CD4-positive, CD25-positive, alpha-beta regulatory T cell (primary cell): Measurements from ENCODE around the gene HIBCH. TPM values are rescaled to one million over a fixed set of nuclear protein-coding genes. Genes with fewer than 3 reads are reported as not detected.
"Not testable (repeated sequence)": the region's sequence is repeated elsewhere in the genome, so short reads cannot be mapped to it uniquely, and the experiment has no call there.

ENCODE experiments used
- ATAC-seq, 2 donors: fragments of 150-1000 bp; cut with Tn5 transposase; one replicate each; pipeline ENCODE4 v1.10.0; 2021; ENCODE audit warnings: low read depth in 2 of 2, moderate number of reproducible peaks in 2 of 2, moderate library complexity in 1 of 2
- DNase-seq, 3 donors: peaks; one replicate each; pipeline versions ENCODE4 v3.0.0 to v3.0.0-alpha.2; 2012 to 2022; ENCODE audit warnings: mixed read lengths in 1 of 3
- H3K27ac ChIP-seq: one replicate; pipeline ENCODE4 v1.7.0; 2013; ENCODE audit warnings: mild to moderate bottlenecking, low read length; ENCODE audit not compliant: insufficient read depth, poor library complexity, severe bottlenecking
- H3K27me3 ChIP-seq: one replicate; pipeline ENCODE4 v1.7.0; 2013; ENCODE audit warnings: low read length; ENCODE audit not compliant: control insufficient read depth, insufficient read depth
- H3K36me3 ChIP-seq: one replicate; pipeline ENCODE4 v1.7.0; 2013; ENCODE audit warnings: mild to moderate bottlenecking, low read length, moderate library complexity; ENCODE audit not compliant: control insufficient read depth, insufficient read depth
- H3K4me1 ChIP-seq: 2 replicates; pipeline ENCODE4 v1.7.0; 2013; ENCODE audit warnings: mild to moderate bottlenecking, low read length; ENCODE audit not compliant: insufficient read depth, control insufficient read depth, poor library complexity, severe bottlenecking
- H3K4me3 ChIP-seq: one replicate; pipeline ENCODE4 v1.7.0; 2013; ENCODE audit warnings: low read depth, mild to moderate bottlenecking, low read length, moderate library complexity
- H3K9me3 ChIP-seq, 2 experiments: 1 replicate in 1 of 2; 2 replicates in 1 of 2; pipeline ENCODE4 v1.7.0; 2013; ENCODE audit warnings: low read length in 2 of 2, mild to moderate bottlenecking in 1 of 2, moderate library complexity in 1 of 2; ENCODE audit not compliant: control insufficient read depth in 2 of 2
- H3K27ac Mint-ChIP-seq, 3 donors: one replicate each; pipeline ENCODE4 v1.8.0; 2020 to 2022; ENCODE audit warnings: mild to moderate bottlenecking in 3 of 3, mixed read lengths in 3 of 3, moderate library complexity in 2 of 3
- H3K27me3 Mint-ChIP-seq: one replicate; pipeline ENCODE4 v1.8.0; 2022; ENCODE audit warnings: mild to moderate bottlenecking, mixed read lengths
- H3K36me3 Mint-ChIP-seq: one replicate; pipeline ENCODE4 v1.8.0; 2020; ENCODE audit warnings: mixed read lengths
- H3K4me1 Mint-ChIP-seq, 4 donors: one replicate each; pipeline ENCODE4 v1.8.0; 2020 to 2022; ENCODE audit warnings: mixed read lengths in 4 of 4, mild to moderate bottlenecking in 1 of 4
- H3K4me3 Mint-ChIP-seq, 4 donors: one replicate each; pipeline ENCODE4 v1.8.0; 2020 to 2022; ENCODE audit warnings: mild to moderate bottlenecking in 4 of 4, mixed read lengths in 4 of 4, moderate library complexity in 3 of 4
- H3K9me3 Mint-ChIP-seq, 7 donors: one replicate each; pipeline ENCODE4 v1.8.0; 2020 to 2022; ENCODE audit warnings: mixed read lengths in 7 of 7, mild to moderate bottlenecking in 3 of 7, moderate library complexity in 2 of 7
- polyA plus RNA-seq, 4 donors: library from polyadenylated mRNA; unstranded; fragments of 300-500 nt; fragmentation: Illumina TruSeq; gene quantifications; one replicate each; pipeline ENCODE4 v1.2.3, GENCODE V29; 2021
- total RNA-seq: library from RNA; stranded (reverse); gene quantifications from one replicate; pipeline ENCODE4 v1.2.3, GENCODE V29; 2022

Gene HIBCH
- total and polyA plus RNA-seq, 5 donors from 2014 or later: 21.0 to 31.2 (median 22.7) TPM

- Histone ChIP-seq H3K9me3 (peaks cover 0 to 5% of the 10 kb centered on the region in 2 experiments), H3K4me1 (no peaks in the 10 kb centered on the region), H3K4me3 (no peak overlapping the region), H3K36me3 (peaks cover 55% of the 10 kb centered on the region), H3K27ac (no peak overlapping the region), H3K27me3 (no peaks in the 10 kb centered on the region)
- ATAC-seq (no peak), DNase-seq (no peak)
- Mint-ChIP-seq H3K27ac (no peak overlapping the region), H3K4me3 (no peak overlapping the region), H3K36me3 (peaks cover 44% of the 10 kb centered on the region), H3K9me3 (peaks cover 0 to 10% (median 0%) of the 10 kb centered on the region in 7 donors), H3K27me3 (no peaks in the 10 kb centered on the region), H3K4me1 (peaks cover 0 to 12% (median 2%) of the 10 kb centered on the region in 4 donors)
Observed at GRCh38 chr2:190254063-190254850, 65.4 kb downstream of the HIBCH start.

- no peaks in the 10 kb centered on the region for H3K27me3 Mint-ChIP-seq
- peaks cover 38% of the 10 kb centered on the region for H3K36me3 ChIP-seq
- no peaks in the 10 kb centered on the region for H3K9me3 ChIP-seq
- H3K27ac ChIP-seq: no peak overlapping the region
- ATAC-seq (no peak), DNase-seq (no peak)
- H3K4me1 Mint-ChIP-seq: peaks cover 0 to 5% (median 0%) of the 10 kb centered on the region in 4 donors
- no peak overlapping the region for H3K27ac Mint-ChIP-seq
- peaks cover 33% of the 10 kb centered on the region for H3K36me3 Mint-ChIP-seq
- H3K27me3 ChIP-seq: no peaks in the 10 kb centered on the region
- H3K4me1 ChIP-seq: no peaks in the 10 kb centered on the region
- no peak overlapping the region for H3K4me3 ChIP-seq
- H3K9me3 Mint-ChIP-seq: no peaks in the 10 kb centered on the region
- H3K4me3 Mint-ChIP-seq: peak overlapping the region in 1 of 4 donors; percentile 34
Observed at GRCh38 chr2:190250421-190250820, 69.2 kb downstream of the HIBCH start.

- H3K4me1 Mint-ChIP-seq: peaks cover 0 to 7% (median 3%) of the 10 kb centered on the region in 4 donors
- peaks cover 0 to 12% (median 3%) of the 10 kb centered on the region in 7 donors for H3K9me3 Mint-ChIP-seq
- Histone ChIP-seq H3K27me3 (no peaks in the 10 kb centered on the region), H3K9me3 (no peaks in the 10 kb centered on the region), H3K4me3 (no peak overlapping the region), H3K27ac (no peak overlapping the region), H3K36me3 (peaks cover 16% of the 10 kb centered on the region), H3K4me1 (no peaks in the 10 kb centered on the region)
- DNase-seq: no peak
- ATAC-seq: no peak
- H3K27me3 Mint-ChIP-seq: no peaks in the 10 kb centered on the region
- H3K4me3 Mint-ChIP-seq: no peak overlapping the region
- H3K27ac Mint-ChIP-seq: no peak overlapping the region
- peaks cover 39% of the 10 kb centered on the region for H3K36me3 Mint-ChIP-seq
Observed at GRCh38 chr2:190235551-190236075, 84.0 kb downstream of the HIBCH start.

- peaks cover 0 to 7% (median 3%) of the 10 kb centered on the region in 4 donors for H3K4me1 Mint-ChIP-seq
- Histone ChIP-seq H3K9me3 (no peaks in the 10 kb centered on the region), H3K4me1 (no peaks in the 10 kb centered on the region), H3K27ac (no peak overlapping the region), H3K36me3 (peaks cover 16% of the 10 kb centered on the region), H3K4me3 (no peak overlapping the region), H3K27me3 (no peaks in the 10 kb centered on the region)
- DNase-seq (no peak), ATAC-seq (no peak)
- H3K4me3 Mint-ChIP-seq: no peak overlapping the region
- H3K9me3 Mint-ChIP-seq: peaks cover 0 to 7% (median 3%) of the 10 kb centered on the region in 7 donors
- H3K36me3 Mint-ChIP-seq: peaks cover 36% of the 10 kb centered on the region
- no peaks in the 10 kb centered on the region for H3K27me3 Mint-ChIP-seq
- H3K27ac Mint-ChIP-seq: no peak overlapping the region
Observed at GRCh38 chr2:190235101-190235500, 84.5 kb downstream of the HIBCH start.

- not testable (repeated sequence) for H3K9me3 ChIP-seq, H3K4me1 Mint-ChIP-seq, DNase-seq, H3K27me3 Mint-ChIP-seq, H3K4me1 ChIP-seq, H3K27ac Mint-ChIP-seq, H3K27me3 ChIP-seq, H3K27ac ChIP-seq, H3K4me3 Mint-ChIP-seq, ATAC-seq, H3K4me3 ChIP-seq
- peaks cover 0 to 13% (median 1%) of the 10 kb centered on the region in 7 donors for H3K9me3 Mint-ChIP-seq
- peaks cover 15% of the 10 kb centered on the region for H3K36me3 ChIP-seq
- H3K36me3 Mint-ChIP-seq: peaks cover 65% of the 10 kb centered on the region
Observed at GRCh38 chr2:190223989-190224388, 95.6 kb downstream of the HIBCH start.

GRCh38 chr2:190222745-190223144, 96.9 kb downstream of the HIBCH start:
- peak overlapping the region in 1 of 3 donors; percentile 68 for H3K27ac Mint-ChIP-seq
- H3K9me3 Mint-ChIP-seq, H3K27me3 Mint-ChIP-seq, H3K27ac ChIP-seq, H3K4me1 ChIP-seq, H3K27me3 ChIP-seq, DNase-seq, H3K4me3 ChIP-seq, H3K4me1 Mint-ChIP-seq, H3K9me3 ChIP-seq, ATAC-seq, H3K4me3 Mint-ChIP-seq: not testable (repeated sequence)
- H3K36me3 Mint-ChIP-seq: peaks cover 59% of the 10 kb centered on the region
- peaks cover 15% of the 10 kb centered on the region for H3K36me3 ChIP-seq

GRCh38 chr2:190221429-190221828, 98.2 kb downstream of the HIBCH start:
- Mint-ChIP-seq H3K9me3 (peaks cover 0 to 6% (median 0%) of the 10 kb centered on the region in 7 donors), H3K27me3 (no peaks in the 10 kb centered on the region), H3K36me3 (peaks cover 50% of the 10 kb centered on the region), H3K27ac (peak overlapping the region in 1 of 3 donors; percentile 76), H3K4me1 (peaks cover 0 to 4% (median under 1%) of the 10 kb centered on the region in 4 donors), H3K4me3 (no peak overlapping the region)
- no peaks in the 10 kb centered on the region for H3K4me1 ChIP-seq
- no peak overlapping the region for H3K27ac ChIP-seq
- ATAC-seq: no peak
- H3K36me3 ChIP-seq: peaks cover 15% of the 10 kb centered on the region
- H3K9me3 ChIP-seq: peaks cover 0 to 2% of the 10 kb centered on the region in 2 experiments
- DNase-seq: no peak
- H3K27me3 ChIP-seq: no peaks in the 10 kb centered on the region
- no peak overlapping the region for H3K4me3 ChIP-seq
